Measurements from ENCODE around the gene GEMIN4. TPM values are rescaled to one million over a fixed set of nuclear protein-coding genes. Genes with fewer than 3 reads are reported as not detected.
A peak's percentile ranks its signal among the peaks of the same experiment; 100 is the strongest.
"Not testable (repeated sequence)": the region's sequence is repeated elsewhere in the genome, so short reads cannot be mapped to it uniquely, and the experiment has no call there.

GEMIN4 gene
- total RNA-seq, 1 donor from 2014 or later = 9.4 TPM

GRCh38 chr17:781805-782731 is 30.0 kb upstream of the GEMIN4 start, which contains the start of the genes GLOD4 and MRM3:
Gene GLOD4 (minus strand): TSS chr17:782280. CDS start chr17:782255, 25 bp downstream.
Gene MRM3 (plus strand): TSS chr17:782353. CDS start chr17:782379, 26 bp downstream.
- DNase-seq (ENCODE audit: low spot score) = peak; percentile 94

- DNase-seq (ENCODE audit: low spot score) = no peak
Measured at GRCh38 chr17:778096-778495, 26.0 kb upstream of the GEMIN4 start.

GRCh38 chr17:774313-774584 is 22.2 kb upstream of the GEMIN4 start:
- no peak for DNase-seq (ENCODE audit: low spot score)

- DNase-seq (ENCODE audit: low spot score) = no peak
Measured at GRCh38 chr17:773467-774312, 21.6 kb upstream of the GEMIN4 start.

- DNase-seq (ENCODE audit: low spot score) = no peak
Measured at GRCh38 chr17:773016-773415, 21.0 kb upstream of the GEMIN4 start.

GRCh38 chr17:767076-767475 is 15.0 kb upstream of the GEMIN4 start:
- no peak for DNase-seq (ENCODE audit: low spot score)

GRCh38 chr17:760371-760770 is 8.3 kb upstream of the GEMIN4 start:
- no peak for DNase-seq (ENCODE audit: low spot score)

GRCh38 chr17:759964-760363 is 7.9 kb upstream of the GEMIN4 start:
- DNase-seq (ENCODE audit: low spot score) = no peak

GRCh38 chr17:756010-756567 is 4.0 kb upstream of the GEMIN4 start:
- peak; percentile 26 for DNase-seq (ENCODE audit: low spot score)

- DNase-seq (ENCODE audit: low spot score) = not testable (repeated sequence)
Measured at GRCh38 chr17:755319-755961, 3.4 kb upstream of the GEMIN4 start.

- DNase-seq (ENCODE audit: low spot score) = no peak
Measured at GRCh38 chr17:753418-753817, 1.4 kb upstream of the GEMIN4 start.

GRCh38 chr17:752620-753219 is 656 bp upstream of the GEMIN4 start:
- DNase-seq (ENCODE audit: low spot score) = peak; percentile 85

GRCh38 chr17:751269-752001 is 629 bp downstream of the GEMIN4 start:
- peak; percentile 38 for DNase-seq (ENCODE audit: low spot score)

- no peak for DNase-seq (ENCODE audit: low spot score)
Measured at GRCh38 chr17:750431-751037, 1.5 kb downstream of the GEMIN4 start.

GRCh38 chr17:749359-749758 is 2.7 kb downstream of the GEMIN4 start:
- not testable (repeated sequence) for DNase-seq (ENCODE audit: low spot score)

- not testable (repeated sequence) for DNase-seq (ENCODE audit: low spot score)
Measured at GRCh38 chr17:748604-749003, 3.5 kb downstream of the GEMIN4 start.

GRCh38 chr17:746783-747629 is 5.1 kb downstream of the GEMIN4 start:
- no peak for DNase-seq (ENCODE audit: low spot score)

GRCh38 chr17:746181-746580 is 5.9 kb downstream of the GEMIN4 start:
- no peak for DNase-seq (ENCODE audit: low spot score)

- DNase-seq (ENCODE audit: low spot score) = no peak
Measured at GRCh38 chr17:745406-745805, 6.7 kb downstream of the GEMIN4 start.

Data from umbilical cord (tissue), 2 donors.